Stimulated activated CD4-positive, alpha-beta T cell treated with anti-CD3 and anti-CD28 coated beads, Interleukin-2, amount 100 ng/mL, for 48 hours (primary cell): ENCODE measurements around the gene SNRNP200.
"Not testable (repeated sequence)": the region's sequence is repeated elsewhere in the genome, so short reads cannot be mapped to it uniquely, and the experiment has no call there.

Experiments used
- DNase-seq, 2 donors: peaks; one replicate each; pipeline ENCODE4 v3.0.0-alpha.2; 2020

Gene SNRNP200

DNA sequence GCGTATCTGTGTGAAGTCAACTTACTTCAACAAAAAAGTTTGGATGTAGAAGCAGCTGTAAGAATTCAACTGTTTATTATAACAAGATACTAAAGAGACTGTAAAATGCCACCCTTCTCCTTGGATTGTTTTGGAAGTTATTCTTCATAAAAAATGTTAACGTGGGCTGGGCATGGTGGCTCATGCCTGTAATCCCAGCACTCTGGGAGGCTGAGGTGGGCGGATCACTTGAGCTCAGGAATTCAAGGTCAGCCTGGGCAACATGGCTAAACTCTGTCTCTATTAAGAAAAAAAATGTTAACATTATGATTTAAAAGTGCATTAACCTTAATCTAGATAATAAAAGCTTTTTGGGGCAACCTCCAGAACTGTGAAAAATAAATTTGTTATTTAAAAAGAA is 31.6 kb downstream of the SNRNP200 start:
- DNase-seq, result no peak

DNA sequence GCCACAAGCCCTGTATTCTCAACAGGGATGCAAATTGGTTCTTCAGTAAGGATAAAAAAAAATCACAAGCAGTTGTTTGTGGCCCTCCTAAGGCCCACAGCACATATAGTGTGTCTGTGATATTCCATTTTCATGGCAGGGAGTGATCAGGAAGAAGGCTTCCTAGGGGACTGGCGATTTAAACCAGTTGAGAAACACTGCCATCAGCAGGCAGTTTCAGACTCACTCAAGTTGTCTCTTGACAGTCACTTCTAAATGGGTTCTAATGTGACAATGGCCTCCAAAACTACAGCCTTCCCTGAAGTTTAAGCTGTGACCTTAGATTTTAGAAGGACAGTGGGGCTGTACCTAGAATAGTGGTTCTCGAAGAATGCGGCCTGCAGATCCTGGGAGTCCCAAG is 33.4 kb downstream of the SNRNP200 start:
- no peak for DNase-seq

DNA sequence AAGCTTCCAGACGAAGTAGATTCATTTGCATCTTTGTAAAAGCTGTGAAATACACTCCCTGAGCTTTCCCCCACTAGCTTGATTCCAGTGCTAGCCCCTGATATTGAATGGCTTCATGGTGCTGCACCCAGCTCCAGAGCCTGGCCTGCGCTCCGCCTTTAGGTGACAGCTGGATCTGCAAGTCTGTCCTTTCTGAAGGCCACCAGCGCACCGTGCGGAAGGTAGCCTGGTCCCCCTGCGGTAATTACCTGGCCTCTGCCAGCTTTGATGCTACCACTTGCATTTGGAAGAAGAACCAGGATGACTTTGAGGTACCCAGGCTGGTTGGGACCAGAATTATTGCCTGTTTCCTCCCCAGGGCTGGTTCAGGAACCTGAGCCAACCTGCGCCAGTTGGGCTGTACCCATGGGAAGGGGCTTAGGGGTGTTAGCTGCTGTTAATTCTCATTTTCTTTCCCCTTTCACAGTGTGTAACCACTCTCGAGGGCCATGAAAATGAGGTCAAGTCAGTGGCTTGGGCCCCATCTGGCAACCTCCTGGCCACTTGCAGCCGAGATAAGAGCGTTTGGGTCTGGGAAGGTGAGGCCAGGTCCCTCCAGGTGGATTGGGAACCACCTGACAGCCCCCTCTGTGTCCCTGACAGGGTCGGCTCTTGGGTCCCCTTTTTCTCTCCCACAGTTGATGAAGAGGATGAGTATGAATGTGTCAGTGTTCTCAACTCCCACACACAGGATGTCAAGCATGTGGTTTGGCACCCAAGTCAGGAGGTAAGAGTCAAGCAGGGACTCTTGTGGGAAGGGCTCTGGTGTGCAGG is 38.0 kb downstream of the SNRNP200 start:
- DNase-seq, result peak; percentile 33 to 50

DNA sequence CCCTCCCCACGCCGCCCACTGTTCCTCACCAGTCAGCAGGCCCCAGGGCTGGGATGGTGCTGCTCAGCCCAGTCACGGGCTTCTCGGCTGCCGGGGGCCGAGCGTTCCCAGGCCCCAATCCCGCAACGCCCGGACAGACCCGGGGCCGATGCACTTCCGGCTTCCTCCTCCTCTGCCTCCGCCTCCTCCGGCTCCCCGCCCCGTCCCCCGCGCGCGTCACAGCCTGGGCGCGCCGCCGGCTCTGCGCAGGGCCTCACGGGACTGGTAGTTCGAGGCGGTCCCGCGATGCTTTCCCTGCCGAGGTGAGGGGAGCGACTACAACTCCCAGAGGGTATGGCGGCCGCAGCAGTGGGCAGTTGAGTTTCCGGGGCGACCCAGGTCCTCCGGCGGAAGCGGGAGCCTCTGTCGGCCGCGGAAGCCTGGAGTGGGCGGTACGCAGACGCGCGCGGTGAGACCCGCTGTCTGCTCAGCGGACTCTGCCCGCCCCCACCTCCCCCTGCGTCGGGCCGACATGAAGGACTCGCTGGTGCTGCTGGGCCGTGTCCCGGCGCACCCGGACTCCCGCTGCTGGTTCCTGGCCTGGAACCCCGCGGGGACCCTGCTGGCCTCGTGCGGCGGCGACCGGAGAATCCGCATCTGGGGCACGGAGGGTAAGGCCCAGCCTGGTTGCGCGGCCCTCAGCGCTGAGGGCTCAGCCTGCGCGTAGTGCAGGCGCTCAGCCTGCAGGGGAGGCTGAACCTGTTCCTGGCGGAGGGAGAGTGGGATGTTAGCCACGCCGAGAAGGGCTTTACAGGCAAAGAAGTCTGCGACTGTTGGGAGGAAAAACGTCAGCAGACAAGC is 39.3 kb downstream of the SNRNP200 start, which contains the start of the genes CIAO1 and TMEM127:
Gene CIAO1, plus strand, starts transcription at position 386 of the 840 bp plus-strand sequence. Its CDS starts 126 bp downstream, at position 512.
Gene TMEM127, minus strand, starts transcription at position 158 of the 840 bp plus-strand sequence. CDS start 616 bp downstream, outside the sequence.
- peak; percentile 96 to 97 for DNase-seq

DNA sequence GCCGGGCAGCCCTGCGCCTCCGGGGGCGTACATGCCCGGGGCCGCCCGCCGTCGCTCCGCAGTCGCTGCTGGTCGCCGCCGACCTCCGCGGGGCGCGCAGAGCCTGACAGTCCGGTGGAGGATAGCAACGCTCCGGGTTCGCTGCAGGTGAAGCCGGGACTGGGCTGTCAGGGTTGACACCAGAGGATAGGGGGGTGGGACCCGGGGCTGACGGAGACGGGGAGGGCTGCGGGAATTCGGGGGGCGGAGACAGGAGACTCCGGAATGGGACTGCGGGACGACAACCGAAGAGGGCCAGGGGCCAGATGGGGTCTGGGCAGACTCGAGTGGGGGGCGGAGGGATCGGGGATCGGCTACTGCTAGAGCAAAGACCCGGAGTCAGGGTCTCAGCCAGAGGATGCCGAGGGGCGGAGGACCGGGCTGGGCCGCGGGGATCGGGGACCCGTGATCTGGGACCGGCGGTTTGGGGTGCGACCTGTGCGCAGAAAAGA is 40.0 kb downstream of the SNRNP200 start:
- peak in 1 of 2 donors; percentile 22 for DNase-seq

DNA sequence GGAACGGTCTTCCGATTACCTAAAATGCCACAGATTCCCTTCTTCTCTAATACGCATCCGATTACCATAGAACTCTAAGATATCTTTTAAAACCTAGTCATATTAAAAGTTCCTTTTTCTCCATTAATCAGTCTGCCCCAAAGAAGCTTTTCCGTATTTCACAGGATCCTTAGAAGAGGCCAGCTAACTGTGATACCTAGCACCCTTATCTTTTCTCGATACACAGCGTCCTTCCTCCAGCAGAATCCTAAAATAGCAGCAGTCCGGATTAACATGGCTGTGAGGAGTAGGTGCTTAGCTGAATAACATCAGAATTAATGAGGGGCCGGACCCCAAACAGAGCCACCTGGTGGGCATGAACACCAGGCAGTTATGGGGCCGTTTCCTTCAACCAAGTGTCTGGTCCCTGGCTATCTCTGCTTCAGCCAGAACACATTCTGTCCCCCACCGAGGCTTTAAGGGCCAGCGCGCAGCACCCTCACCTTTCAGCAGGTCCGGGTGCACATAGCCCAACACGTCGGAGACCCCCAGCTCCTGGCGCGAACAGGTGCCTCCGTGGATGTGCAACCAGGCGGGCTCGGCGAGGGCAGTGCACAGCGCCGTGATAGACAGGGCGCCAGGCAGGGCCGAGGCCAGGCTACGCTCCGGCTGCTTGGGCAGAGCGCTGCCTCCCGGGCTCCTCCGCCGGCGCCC is 40.5 kb downstream of the SNRNP200 start:
- peak in 1 of 2 donors; percentile 8 for DNase-seq

DNA sequence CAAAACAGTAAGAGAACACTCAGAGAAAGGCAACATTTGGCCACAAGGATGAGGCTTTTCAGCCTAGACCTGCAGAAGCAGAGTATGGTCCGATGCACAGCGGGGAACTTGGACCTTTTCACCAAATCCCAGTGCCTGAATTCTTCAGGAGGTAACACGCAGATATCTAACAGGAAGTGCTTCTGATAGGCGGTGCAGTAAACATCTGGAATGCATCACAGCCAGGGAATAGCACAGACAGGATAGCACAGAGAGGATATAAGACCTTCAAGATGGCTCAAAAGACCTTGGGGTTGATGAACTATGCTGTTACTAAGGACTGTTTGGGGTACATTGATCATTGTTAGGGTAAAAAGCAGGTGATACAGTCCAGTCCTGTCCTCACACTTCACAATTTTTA is 41.3 kb downstream of the SNRNP200 start:
- DNase-seq, result no peak

DNA sequence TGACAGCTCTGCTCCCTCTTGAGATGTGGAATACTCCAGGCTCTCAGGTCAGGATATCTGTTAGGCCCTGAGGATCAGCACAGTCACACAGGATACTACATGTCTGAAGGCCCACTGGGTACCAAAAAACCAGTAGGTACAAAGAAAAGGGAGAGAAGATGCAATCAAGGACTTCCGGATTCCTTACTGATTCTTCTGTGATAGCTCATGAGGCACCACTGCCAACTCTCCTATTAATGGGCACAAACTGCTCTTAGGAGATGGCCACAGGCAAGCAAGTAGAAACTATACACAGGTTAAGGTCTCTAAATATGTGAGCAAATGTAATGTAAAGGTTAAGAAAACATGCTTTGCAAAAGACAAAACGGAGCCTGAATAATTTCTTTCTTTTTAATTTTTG is 43.0 kb downstream of the SNRNP200 start:
- DNase-seq, result no peak

DNA sequence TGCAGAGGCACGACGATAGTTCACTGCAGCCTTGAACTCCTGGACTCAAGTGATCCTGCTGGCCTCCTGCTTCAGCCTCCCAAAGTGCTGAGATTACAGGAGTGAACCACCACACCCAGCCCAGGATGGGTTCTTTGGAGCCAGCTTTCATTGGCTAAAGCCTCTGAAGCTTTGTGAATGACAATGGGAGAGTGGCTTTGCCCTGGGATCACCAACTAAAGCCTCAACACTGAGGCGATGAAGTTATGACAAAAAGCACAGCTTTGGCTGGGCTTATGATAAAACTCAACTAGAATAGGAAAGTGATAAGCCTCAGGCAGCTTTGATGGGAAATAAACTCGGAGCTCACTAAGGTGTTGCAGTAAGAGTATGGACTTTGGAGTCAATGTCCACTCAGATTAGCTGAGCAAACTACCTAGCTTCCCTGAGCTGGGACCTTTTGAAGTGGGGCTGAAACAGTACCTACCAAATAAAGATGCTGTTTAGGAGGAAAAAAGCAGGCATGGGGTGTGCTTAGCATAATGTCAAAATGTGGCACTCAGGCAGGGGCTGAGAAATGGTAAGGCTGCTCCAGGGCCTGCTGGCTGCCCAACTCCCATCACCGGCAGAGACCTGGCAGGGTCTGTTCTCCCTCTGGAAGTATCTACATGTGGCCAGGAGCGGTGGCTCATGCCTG is 43.9 kb downstream of the SNRNP200 start:
- no peak for DNase-seq

DNA sequence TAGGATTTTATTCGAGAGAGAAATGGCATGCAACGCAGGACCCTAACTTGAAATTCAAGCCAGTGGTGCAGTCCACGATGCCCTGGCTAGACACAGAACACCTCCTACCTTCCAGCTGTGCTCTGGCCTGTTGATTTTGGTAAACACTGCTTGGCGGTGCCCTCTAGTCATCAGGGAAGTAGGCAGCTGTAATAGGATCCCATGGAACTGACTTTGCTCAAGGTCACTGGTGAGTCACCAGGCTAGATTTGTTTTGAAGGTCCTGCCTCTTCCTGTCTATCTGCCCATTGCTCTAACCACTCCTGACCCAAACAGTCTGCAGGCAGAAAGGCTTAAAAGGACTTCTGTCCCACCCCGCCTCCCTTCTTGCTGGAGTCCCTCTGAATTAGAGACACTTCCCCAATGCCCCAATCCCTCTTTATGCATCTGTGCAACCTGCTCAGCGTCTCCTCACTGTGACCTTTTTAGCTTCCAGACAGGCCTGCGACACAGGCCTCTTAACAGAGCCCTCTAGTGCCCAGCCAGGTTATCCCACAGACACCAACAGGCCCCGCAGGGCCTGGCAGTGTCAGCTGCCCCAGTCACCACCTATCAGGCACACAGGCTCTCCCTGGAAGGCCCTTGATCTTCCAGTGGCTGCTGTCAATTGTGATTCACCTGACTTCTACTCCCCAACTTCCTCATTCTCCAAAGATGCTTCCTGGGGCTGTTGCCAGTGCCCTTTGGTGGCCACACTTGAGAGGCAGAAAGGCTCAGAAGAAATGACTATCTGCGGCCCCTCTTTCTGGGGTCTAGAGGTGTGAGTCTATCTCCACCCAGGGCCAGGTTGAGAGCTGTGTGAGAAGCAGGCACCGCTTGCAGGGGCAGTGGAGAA is 44.7 kb downstream of the SNRNP200 start:
- DNase-seq, result peak in 1 of 2 donors; percentile 7

DNA sequence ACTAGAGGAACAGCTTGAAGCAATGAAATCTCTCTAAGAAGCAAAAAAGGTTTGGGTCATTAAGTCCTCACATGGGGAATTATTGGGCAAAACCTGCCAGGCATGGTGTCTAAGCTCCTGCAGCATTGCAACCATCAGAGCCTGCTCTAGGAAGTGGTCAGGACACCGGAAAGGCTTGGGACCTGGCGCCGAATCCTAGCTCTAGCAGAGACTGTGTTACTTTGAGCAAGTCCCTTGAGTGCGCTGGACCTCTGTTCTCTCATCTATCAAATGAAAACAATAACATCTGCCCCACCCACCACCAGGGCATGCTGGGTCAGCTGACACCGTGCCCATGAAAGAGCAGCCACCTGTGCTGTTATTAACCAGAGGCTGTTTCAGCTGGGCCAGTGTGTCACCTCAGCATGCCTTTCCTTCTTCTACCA is 45.8 kb downstream of the SNRNP200 start:
- no peak for DNase-seq

DNA sequence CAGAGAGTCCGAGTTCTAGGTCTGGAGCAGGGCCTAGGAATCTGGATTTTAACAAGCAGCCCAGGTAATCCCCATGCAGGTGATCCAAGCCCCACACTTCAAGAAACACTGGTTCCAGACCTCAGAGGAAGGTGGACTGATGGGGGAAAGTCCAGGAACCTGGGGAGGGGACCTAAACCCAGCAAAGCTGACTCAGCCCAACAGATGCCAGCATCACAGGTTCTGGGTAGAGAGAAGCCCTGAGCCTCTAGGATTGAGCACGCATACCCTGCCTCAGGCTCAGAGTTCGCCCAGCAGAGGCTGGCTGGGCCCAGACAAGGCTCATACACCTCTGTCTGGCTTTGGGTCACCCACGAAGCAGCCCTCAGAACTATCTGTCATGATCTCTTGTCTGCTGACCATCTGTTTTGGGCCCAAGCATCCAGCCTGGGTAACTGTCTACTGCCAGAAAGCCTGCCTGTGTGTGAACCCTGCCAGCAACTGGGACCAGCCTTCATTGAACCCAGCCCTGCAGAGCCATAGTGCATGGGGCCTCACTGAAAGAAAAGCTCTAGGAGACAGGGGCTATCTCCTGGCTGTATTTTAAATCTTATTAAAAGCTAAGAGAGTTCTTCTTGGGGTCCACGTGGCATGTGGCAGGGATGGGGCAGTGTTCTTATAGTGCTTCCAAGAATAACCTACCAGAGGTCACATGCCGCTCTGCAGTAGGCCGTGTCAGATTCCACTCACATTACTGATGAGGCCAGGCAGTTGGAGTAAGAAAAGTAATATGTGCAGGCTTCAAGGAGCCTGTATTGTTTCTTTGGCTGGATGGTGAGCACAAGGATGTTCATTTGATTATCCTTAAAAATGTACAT is 47.0 kb downstream of the SNRNP200 start:
- no peak for DNase-seq

DNA sequence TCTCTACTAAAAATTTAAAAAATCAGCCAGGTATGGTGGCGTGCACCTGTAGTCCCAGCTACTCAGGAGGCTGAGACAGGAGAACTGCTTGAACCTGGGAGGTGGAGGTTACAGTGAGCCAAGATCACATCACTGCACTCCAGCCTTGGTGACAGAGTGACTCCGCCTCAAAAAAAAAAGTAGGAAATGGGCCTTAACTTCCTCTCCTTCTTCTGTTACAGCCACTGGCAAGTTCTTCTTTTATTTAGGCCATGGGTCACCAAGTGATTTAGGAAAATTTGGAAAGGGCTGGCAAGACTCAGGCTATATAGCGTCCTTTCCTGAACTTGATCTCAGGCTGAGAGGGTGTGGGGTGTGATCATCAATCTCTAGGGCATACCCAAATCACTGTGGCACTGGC is 47.6 kb downstream of the SNRNP200 start:
- not testable (repeated sequence) for DNase-seq

DNA sequence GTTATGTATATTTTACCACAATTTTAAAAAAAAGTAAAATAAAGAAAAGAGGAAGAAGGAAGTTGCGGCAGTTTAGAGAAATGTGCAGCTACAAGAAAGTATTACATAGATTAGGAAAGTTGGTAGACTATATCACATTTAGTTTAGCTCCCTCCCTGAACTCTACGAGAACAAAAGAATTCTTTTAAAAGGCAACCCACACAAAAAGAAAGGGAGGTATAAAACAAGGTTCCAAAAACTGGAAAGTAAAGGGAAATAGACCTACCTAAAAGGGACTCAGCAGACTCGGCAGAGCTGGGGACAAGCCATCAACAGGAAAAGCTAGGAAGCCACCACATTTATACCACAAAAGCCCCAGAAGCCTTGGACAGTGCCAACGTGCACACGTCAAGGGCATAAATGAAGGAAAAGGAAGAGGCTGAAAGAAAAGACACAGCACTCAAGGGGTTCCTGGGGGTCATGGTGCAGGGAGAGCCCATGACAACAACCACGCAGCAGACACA is 48.7 kb downstream of the SNRNP200 start:
- no peak for DNase-seq

DNA sequence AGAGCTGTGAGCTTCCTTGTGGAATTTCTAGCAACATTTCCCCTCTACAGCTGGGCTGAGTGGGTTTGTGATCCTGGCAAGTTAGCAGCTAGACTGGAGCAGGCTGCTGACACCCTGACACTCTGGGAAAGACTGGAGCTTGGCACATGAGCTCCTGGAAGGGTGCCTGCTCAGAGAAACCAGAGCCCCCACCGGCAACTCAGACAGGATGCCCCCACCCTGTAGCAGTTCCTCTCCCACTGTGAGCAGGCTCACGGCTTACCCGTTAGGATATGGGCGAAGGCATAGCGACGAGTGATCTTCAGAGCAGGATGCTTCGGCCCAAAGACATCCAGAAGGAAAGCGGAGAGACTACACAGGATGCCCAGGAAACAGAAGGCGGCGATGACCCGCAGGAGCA is 50.8 kb downstream of the SNRNP200 start:
- DNase-seq, result no peak

DNA sequence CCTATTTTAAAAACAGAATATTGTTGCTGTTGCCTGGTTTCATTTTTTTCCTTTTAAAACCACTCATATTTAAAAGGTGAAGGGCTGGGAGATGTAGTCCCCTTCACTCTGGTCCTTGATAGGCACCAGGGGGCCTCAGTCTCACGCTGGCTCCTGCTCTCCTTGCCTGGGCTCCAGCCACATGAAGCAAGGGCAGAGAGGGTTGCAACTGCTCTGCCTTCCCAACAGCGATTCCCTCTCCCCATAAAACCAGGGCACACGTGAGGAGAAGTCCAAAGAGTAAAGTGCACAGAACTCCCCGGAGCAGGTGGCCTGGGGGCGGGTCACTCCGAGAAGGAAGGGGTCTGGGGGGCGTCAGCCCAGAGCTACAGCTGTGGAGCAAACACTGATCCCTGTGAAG is 52.3 kb downstream of the SNRNP200 start:
- DNase-seq, result no peak

DNA sequence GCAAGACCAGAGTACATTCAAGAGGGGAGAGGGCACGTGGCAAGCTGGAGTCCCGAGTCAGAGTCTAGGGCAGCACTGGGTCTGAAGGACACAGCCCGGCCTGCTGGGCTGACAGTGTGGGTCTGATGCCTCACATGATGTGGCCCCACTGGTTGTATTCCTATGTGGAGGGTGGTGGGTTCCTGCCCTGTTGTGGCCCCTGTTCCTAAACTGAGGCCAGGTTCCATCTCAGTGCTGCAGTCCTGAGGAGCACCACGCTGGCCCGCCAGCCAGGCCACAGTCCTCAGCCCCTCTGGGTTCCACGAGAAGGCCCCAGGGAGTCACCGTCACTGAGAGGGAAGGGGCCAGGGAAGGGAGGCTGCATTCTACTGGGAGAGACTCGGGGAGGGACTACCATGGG is 52.8 kb downstream of the SNRNP200 start:
- DNase-seq, result no peak

DNA sequence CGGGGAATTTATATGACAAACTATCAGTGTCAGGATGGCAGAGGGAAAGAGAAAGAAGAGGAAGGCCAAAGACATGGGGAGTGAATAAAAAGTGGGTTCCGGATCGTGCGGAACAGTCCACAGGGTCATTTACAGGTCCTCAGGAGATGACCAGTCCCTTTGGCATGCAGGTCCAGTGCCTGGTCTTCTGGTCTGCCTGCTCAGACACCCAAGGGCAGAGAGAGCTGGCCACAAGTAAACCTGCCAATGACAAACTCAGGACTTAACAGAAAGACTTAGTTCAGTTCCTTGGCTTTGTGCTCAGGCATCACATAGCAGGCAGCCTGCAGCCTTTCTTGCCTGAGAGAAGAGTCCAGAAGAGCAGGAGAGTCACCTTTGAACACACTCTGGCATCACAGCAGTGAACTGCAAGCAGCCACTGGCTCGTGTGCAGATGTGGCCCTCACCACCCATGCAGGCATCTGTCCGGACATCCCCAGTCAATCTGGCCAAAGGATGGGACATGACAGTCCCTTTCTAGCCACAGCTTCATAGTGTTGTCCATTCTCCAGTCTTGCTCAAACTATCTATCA is 53.5 kb downstream of the SNRNP200 start:
- no peak for DNase-seq

DNA sequence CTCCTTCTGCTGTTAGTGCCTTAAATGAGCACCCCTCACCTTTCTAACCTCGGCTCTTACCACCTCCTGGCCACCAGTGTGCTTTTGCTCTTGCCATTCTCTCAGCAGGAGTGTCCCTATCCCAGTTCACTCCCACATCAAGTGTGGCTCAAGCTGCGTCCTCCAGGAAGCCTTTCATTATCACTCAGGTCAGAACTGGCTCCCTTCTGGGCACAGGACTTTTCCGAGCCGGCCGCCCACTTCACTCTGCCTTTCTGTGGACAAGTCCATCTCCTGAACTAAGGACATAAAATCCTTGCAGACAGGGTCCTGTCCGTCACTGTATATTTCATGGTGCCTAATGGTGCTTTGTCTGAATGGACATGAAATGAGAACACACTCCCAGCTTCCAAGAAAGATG is 55.2 kb downstream of the SNRNP200 start:
- no peak for DNase-seq

DNA sequence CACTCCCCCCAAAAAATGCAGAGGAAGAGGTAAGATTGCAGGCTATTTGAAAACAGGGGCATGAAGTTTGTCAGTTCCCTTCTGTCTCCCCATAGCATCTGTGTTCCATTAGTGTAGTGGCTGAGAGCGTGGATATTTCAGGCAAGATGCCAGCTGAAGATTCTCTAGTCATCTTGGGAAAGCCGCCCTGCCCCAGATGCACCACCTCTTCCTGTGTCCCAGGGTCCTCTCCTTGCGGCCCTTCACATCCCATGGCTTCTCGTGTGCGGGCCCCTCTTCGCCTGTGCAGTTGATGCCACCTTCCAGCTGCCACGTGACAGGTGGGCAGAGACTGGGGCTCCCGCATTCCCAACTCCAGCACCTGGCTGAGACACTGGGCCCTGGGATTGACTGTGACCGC is 55.7 kb downstream of the SNRNP200 start:
- no peak for DNase-seq
